ENCODE data around the gene MGMT. TPM values are rescaled to one million over a fixed set of nuclear protein-coding genes. Genes with fewer than 3 reads are reported as not detected.

MGMT gene
- total RNA-seq, 4 donors from 2014 or later, result 18.4 to 30.3 (median 27.9) TPM

DNA sequence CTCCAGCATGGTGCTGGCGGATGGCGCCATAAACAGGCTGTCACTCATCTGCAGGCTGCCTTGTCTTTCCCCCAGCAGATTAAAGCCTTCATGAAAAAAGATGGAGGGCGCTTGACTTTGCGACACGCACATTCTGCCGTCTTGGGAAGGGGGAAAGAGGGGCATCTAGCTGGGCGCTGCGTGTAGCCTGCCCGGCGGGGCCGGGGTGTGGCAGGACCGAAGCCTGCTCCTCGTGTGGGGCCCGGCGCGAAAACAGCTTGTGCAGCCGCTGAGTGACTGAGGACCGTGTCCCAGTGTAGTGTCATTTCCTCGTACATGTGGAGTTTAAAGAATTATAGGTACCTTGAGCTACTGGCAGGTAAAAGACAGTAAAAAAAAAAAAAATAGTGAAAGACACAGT is 97.9 kb downstream of the MGMT start:
- no peak overlapping the region for H3K27ac ChIP-seq (replicated peaks in 1 of 4)
- H3K4me1 ChIP-seq, result no peaks in the 10 kb centered on the region
- WGBS, result 99% methylated on average over 19 of the region's 19 CpGs
- TF ChIP-seq POLR2A (IDR thresholded peaks at IDR 0.05; ENCODE audit: low read depth), result no peak
- TF ChIP-seq POLR2AphosphoS5 (IDR thresholded peaks at IDR 0.05), result no peak
- no peak for TF ChIP-seq EP300 (IDR thresholded peaks at IDR 0.05)
- TF ChIP-seq, protein P1, sequence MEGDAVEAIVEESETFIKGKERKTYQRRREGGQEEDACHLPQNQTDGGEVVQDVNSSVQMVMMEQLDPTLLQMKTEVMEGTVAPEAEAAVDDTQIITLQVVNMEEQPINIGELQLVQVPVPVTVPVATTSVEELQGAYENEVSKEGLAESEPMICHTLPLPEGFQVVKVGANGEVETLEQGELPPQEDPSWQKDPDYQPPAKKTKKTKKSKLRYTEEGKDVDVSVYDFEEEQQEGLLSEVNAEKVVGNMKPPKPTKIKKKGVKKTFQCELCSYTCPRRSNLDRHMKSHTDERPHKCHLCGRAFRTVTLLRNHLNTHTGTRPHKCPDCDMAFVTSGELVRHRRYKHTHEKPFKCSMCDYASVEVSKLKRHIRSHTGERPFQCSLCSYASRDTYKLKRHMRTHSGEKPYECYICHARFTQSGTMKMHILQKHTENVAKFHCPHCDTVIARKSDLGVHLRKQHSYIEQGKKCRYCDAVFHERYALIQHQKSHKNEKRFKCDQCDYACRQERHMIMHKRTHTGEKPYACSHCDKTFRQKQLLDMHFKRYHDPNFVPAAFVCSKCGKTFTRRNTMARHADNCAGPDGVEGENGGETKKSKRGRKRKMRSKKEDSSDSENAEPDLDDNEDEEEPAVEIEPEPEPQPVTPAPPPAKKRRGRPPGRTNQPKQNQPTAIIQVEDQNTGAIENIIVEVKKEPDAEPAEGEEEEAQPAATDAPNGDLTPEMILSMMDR (IDR thresholded peaks at IDR 0.05), result no peak
- DNase-seq (ENCODE audit: extremely low spot score), result no peak
- H3K9me3 ChIP-seq, result no peaks in the 10 kb centered on the region
- H3K27me3 ChIP-seq, result no peaks in the 10 kb centered on the region
- H3K4me3 ChIP-seq, result no peak overlapping the region
- intact Hi-C loops (cut with DNase I), result no loop called here
- H3K36me3 ChIP-seq, result peaks cover 0 to 9% (median 4%) of the 10 kb centered on the region in 4 donors

DNA sequence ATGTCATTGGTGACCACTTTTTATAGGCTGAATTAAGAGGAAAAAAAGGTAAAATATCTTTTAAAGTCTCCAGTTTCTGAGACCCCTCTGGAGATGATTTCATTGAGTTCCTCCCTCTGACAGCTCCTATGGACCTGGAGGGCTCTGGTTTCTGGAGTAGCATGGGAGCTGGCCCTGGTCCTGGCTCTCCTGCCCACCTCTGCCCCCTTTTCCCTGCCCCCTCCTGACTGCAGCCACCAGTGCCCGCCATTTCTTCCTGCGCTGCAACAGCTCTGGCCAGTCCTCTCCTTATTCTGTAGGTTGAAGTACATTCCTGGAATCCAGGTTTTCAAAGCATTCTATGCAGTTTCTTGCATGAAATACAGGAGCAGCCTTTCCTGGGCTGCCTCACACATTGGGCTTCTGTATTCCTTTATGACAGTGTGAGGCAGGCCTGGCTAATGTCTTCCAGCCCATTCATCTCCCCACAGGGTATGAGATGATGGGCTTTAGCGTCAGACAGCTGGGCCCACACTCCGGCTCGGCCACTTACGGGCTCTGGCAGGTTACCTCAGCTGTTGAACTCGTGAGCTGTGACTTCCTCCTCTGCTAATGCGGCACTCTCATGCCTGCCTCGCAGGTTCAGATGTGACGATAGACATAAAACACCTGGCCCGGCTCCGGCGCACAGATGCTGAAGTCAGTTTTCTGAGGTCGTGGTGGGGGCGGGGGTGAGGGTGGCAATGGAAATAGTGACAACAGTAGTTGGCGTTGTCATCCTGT is 101.7 kb downstream of the MGMT start:
- H3K4me1 ChIP-seq, result no peaks in the 10 kb centered on the region
- 77% methylated on average over 3 of the region's 16 CpGs for WGBS
- H3K9me3 ChIP-seq, result no peaks in the 10 kb centered on the region
- H3K27ac ChIP-seq (replicated peaks in 1 of 4), result no peak overlapping the region
- no peaks in the 10 kb centered on the region for H3K27me3 ChIP-seq
- no peak for DNase-seq (ENCODE audit: extremely low spot score)
- peaks cover 0 to 9% (median 4%) of the 10 kb centered on the region in 4 donors for H3K36me3 ChIP-seq
- no peak overlapping the region for H3K4me3 ChIP-seq
- no peak for TF ChIP-seq POLR2AphosphoS5 (IDR thresholded peaks at IDR 0.05)
- no peak for TF ChIP-seq POLR2A (IDR thresholded peaks at IDR 0.05; ENCODE audit: low read depth)
- no peak for TF ChIP-seq EP300 (IDR thresholded peaks at IDR 0.05)
- TF ChIP-seq, protein P1 (IDR thresholded peaks at IDR 0.05), result no peak
- intact Hi-C loops (cut with DNase I), result no loop called here

DNA sequence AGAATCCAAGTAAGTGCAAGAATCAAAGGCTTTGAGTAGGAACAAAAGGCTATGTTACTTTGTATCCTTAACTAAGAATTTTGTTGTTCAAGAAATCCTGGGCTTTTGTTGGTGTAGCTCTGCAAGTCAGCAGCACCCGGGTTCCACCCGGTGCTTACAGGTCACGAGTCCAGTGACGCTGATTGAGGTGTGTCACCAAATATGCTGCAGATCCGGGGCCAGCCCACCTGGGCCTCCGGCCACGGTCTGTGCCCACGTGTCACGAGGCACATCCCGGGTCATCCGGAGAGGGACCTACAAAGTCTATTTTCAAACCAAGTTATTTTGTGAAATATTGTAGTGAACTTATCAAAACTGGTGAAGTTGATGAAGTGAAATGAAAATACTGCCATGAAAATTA is 103.1 kb downstream of the MGMT start:
- no peaks in the 10 kb centered on the region for H3K9me3 ChIP-seq
- intact Hi-C loops (cut with DNase I), result no loop called here
- 98% methylated on average over 11 of the region's 11 CpGs for whole genome bisulfite sequencing
- H3K36me3 ChIP-seq, result peaks cover 0 to 9% (median 4%) of the 10 kb centered on the region in 4 donors
- no peaks in the 10 kb centered on the region for H3K4me1 ChIP-seq
- no peaks in the 10 kb centered on the region for H3K27me3 ChIP-seq
- no peak overlapping the region for H3K27ac ChIP-seq (replicated peaks in 1 of 4)
- H3K4me3 ChIP-seq, result no peak overlapping the region
- TF ChIP-seq, protein P1 (IDR thresholded peaks at IDR 0.05), result no peak
- no peak for TF ChIP-seq POLR2A (IDR thresholded peaks at IDR 0.05; ENCODE audit: low read depth)
- TF ChIP-seq EP300 (IDR thresholded peaks at IDR 0.05), result no peak
- TF ChIP-seq POLR2AphosphoS5 (IDR thresholded peaks at IDR 0.05), result no peak
- no peak for DNase-seq (ENCODE audit: extremely low spot score)

DNA sequence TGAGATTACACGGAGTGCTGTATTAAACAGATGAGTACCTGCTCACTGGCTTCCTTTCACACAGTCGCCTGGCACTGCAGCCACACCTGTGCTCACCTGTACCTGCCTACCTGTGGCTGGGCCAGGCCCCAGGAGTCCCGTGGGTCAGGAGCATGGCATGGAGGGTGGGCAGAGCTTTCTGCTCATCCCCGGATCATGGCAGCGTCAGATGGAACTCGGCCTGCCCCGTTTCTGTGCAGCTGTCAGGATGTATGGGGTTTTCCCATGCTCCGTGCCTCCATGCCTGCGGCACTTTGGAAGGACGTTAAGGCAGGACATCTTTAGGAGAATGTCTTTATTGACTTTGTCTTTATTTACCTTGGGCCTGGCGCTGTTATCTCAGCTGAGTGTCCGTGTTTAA is 112.2 kb downstream of the MGMT start:
- TF ChIP-seq, protein P1 (IDR thresholded peaks at IDR 0.05), result no peak
- TF ChIP-seq POLR2A (IDR thresholded peaks at IDR 0.05; ENCODE audit: low read depth), result no peak
- no peak for TF ChIP-seq EP300 (IDR thresholded peaks at IDR 0.05)
- TF ChIP-seq POLR2AphosphoS5 (IDR thresholded peaks at IDR 0.05), result no peak
- no peaks in the 10 kb centered on the region for H3K4me1 ChIP-seq
- H3K27ac ChIP-seq (replicated peaks in 1 of 4), result no peak overlapping the region
- intact Hi-C loops (cut with DNase I), result no loop called here
- H3K27me3 ChIP-seq, result no peaks in the 10 kb centered on the region
- H3K36me3 ChIP-seq, result no peaks in the 10 kb centered on the region
- no peak for DNase-seq (ENCODE audit: extremely low spot score)
- no peaks in the 10 kb centered on the region for H3K9me3 ChIP-seq
- 92% methylated on average over 12 of the region's 12 CpGs for WGBS
- H3K4me3 ChIP-seq, result no peak overlapping the region
